Mucosa of gallbladder (tissue), 1 donor: ENCODE data around the gene RBPJ. TPM values are rescaled to one million over a fixed set of nuclear protein-coding genes. Genes with fewer than 3 reads are reported as not detected.
"Not testable (repeated sequence)": the region's sequence is repeated elsewhere in the genome, so short reads cannot be mapped to it uniquely, and the experiment has no call there.

ENCODE experiments used
- DNase-seq: peaks from one replicate; pipeline ENCODE4 v3.0.0-alpha.2; 2020; ENCODE audit warnings: low spot score
- total RNA-seq: library from RNA; stranded (reverse); gene quantifications from one replicate; pipeline ENCODE4 v1.2.1, GENCODE V29; 2021
- donor health status: DM: no; HTN: no; CAD: no.

The RBPJ gene
- total RNA-seq, 1 donor from 2014 or later: 72.1 TPM

- DNase-seq: no peak
These were observed 54.7 kb downstream of the RBPJ start for GRCh38 chr4:26375551-26375950.

GRCh38 chr4:26377328-26378311 lies 56.8 kb downstream of the RBPJ start:
- DNase-seq: no peak

- DNase-seq: no peak
These were observed 59.0 kb downstream of the RBPJ start for GRCh38 chr4:26379837-26380236.

- no peak for DNase-seq
These were observed 59.9 kb downstream of the RBPJ start for GRCh38 chr4:26380740-26381139.

- no peak for DNase-seq
These were observed 63.7 kb downstream of the RBPJ start for GRCh38 chr4:26384380-26385057.

- DNase-seq: no peak
These were observed 64.9 kb downstream of the RBPJ start for GRCh38 chr4:26385690-26386089.

DNA sequence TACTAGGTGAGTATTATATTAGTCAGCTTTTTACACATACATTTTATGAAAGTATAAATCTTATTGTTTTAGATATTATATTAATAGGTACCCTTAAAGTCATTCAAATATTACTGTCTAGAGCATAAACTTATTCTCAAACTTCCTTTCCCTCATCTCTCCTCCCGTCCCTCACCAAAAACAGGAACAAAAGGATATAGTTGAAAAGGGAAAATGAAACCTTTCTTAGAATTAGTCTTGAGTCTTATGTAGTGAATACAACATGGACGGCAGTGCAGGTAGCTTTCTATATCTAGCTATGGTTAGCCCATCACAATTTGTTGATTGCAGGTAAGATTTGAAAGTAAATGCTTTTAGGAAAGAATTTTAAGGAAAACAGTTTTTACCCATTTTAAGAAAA lies 65.6 kb downstream of the RBPJ start:
- DNase-seq: no peak

DNA sequence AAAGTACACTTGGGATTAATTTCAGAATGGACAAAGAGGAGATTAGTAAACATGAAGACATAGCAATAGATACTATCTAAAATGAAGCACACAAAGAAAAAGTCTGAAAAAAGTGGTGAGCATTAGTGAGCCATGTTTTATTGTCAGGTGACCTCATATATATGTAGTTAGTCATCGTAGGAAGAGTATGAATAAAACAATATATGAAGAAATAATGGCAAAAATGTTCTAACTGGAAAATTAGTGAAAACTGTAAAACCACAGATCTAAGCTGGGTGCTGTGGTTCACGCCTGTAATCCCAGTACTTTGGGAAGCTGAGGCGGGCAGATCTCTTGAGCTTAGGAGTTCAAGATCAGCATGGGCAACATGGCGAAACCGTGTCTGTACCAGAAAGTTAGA lies 67.9 kb downstream of the RBPJ start:
- DNase-seq: no peak

DNA sequence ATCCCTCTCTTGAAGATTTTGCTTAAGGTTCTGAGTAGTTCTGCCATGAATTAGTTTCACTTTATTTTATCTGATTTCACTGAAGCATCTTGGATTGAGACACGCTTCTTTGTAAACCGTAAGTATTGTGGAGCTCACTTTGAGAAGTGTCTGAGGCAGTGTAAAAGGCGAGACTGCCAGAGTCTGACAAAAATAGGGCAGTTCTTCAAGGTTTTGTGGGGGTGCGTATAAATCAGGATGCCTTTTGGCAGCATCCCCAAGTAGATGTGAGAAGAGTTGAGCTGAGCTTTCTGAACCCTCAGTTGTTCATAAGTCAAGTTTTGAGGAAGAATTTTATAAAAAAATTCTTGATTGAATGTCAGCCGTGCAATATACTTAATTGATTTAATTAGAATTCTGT lies 76.3 kb downstream of the RBPJ start:
- no peak for DNase-seq

DNA sequence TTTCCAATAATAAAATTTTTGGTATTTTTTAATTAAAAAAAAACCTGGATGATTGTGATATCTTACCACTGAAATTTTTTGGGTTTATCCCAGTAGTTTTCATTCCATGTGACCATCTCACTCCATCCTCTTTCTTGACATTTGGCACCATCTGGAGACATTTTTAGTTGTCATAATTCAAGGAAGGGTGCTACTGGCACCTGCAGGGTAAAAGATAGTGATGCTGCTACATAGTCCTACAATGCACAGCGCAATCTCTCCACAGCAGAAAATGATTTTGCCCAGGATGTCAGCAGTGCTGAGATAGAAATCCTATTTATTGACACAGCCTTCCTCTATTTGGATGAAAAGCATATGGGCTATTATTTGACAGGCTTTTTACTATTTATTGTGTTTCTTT lies 79.3 kb downstream of the RBPJ start:
- no peak for DNase-seq

GRCh38 chr4:26402017-26402416 lies 81.2 kb downstream of the RBPJ start:
- DNase-seq: not testable (repeated sequence)

DNA sequence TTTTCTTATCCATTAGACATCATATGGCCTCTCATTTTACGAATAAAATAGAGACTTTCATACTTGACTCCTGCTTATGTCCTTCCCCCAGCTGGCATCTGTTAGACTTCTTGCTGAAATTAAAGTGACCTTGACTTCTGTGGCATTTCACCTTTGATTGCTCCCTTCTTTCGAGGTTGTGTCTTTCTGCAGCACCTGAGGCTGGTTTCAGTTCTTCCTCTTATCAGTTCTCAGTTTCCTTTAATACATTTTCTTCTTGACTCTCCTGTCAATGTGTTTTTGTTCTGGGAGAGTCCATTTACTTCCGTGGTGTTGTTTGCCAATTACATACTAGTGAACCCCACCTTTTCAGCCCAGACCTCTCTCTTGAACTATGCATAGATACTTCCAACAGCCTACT lies 81.6 kb downstream of the RBPJ start:
- DNase-seq: no peak

- DNase-seq: no peak
These were observed 84.0 kb downstream of the RBPJ start for GRCh38 chr4:26404743-26405206.

GRCh38 chr4:26406346-26406975 lies 85.6 kb downstream of the RBPJ start:
- DNase-seq: no peak

DNA sequence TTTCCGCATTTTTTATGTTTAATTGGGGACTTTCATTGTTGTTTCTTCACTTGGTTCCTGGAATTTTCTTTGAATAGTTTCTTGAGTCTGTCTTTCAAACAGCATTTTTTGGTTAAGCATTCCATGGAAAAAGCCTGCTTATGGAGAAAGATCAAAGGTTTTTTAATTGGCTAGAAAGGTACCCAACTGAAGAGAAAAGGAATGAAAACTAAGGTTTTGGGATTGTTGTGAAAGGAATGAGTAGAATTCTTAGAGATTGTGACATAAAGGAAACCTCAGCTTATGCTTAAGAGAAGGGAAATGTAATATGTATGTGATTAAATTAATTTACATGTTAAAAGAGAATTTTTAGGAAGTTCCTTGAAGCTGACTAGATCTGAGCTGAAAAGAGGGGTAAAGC lies 86.7 kb downstream of the RBPJ start:
- DNase-seq: no peak

GRCh38 chr4:26410385-26411293 lies 89.8 kb downstream of the RBPJ start:
- DNase-seq: peak; percentile 54

GRCh38 chr4:26412381-26413372 lies 91.9 kb downstream of the RBPJ start:
- DNase-seq: no peak

GRCh38 chr4:26413582-26413981 lies 92.8 kb downstream of the RBPJ start:
- no peak for DNase-seq

DNA sequence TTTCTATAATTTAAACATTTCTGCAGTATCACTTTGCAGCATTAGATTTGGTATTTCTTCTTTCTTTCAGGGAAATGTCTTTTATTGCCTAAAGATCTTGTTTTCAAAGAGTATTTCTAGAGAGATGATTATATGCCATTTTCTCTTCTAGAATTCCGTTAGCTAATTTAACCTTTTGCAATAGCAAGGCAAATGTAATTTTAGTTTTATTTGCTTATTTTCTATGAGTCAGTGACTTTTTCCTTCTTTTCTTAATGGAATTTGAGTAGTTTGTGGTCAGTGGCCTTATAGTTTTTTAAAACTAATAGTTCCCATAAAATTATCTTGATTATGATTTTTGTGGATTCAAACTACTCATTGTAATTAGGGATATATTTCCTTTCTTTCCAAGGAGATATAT lies 97.3 kb downstream of the RBPJ start:
- DNase-seq: no peak

GRCh38 chr4:26418850-26419249 lies 98.0 kb downstream of the RBPJ start:
- DNase-seq: no peak
